HG03460 (cell line): ENCODE data around the gene LOXL3.
"Not testable (repeated sequence)": the region's sequence is repeated elsewhere in the genome, so short reads cannot be mapped to it uniquely, and the experiment has no call there.

Source experiments
- ATAC-seq: cut with Tn5 transposase; IDR thresholded peaks from one replicate; pipeline ENCODE4 v1.9.1; 2021; ENCODE audit not compliant: unreplicated experiment

LOXL3 gene

GRCh38 chr2:74575320-74575719 is 21.6 kb upstream of the LOXL3 start:
- no peak for ATAC-seq

GRCh38 chr2:74573747-74574562 is 20.2 kb upstream of the LOXL3 start:
- no peak for ATAC-seq

GRCh38 chr2:74572178-74572925 is 18.6 kb upstream of the LOXL3 start:
- no peak for ATAC-seq

GRCh38 chr2:74571058-74571457 is 17.3 kb upstream of the LOXL3 start:
- peak; percentile 73 for ATAC-seq

GRCh38 chr2:74569686-74570085 is 15.9 kb upstream of the LOXL3 start:
- no peak for ATAC-seq

GRCh38 chr2:74567881-74568280 is 14.1 kb upstream of the LOXL3 start:
- ATAC-seq, result no peak

- no peak for ATAC-seq
Observed at GRCh38 chr2:74566754-74567085, 13.0 kb upstream of the LOXL3 start.

GRCh38 chr2:74566076-74566753 is 12.5 kb upstream of the LOXL3 start:
- no peak for ATAC-seq

- ATAC-seq, result no peak
Observed at GRCh38 chr2:74564222-74564621, 10.5 kb upstream of the LOXL3 start.

- ATAC-seq, result no peak
Observed at GRCh38 chr2:74562126-74562775, 8.5 kb upstream of the LOXL3 start.

GRCh38 chr2:74561022-74561421 is 7.3 kb upstream of the LOXL3 start:
- not testable (repeated sequence) for ATAC-seq

- no peak for ATAC-seq
Observed at GRCh38 chr2:74560591-74560990, 6.8 kb upstream of the LOXL3 start.

- ATAC-seq, result no peak
Observed at GRCh38 chr2:74559912-74560311, 6.2 kb upstream of the LOXL3 start.

GRCh38 chr2:74558284-74559230 is 4.8 kb upstream of the LOXL3 start:
- ATAC-seq, result no peak

GRCh38 chr2:74556831-74557370 is 3.2 kb upstream of the LOXL3 start:
- ATAC-seq, result no peak

- no peak for ATAC-seq
Observed at GRCh38 chr2:74556159-74556558, 2.4 kb upstream of the LOXL3 start.

- ATAC-seq, result no peak
Observed at GRCh38 chr2:74555610-74556103, 1.9 kb upstream of the LOXL3 start.

GRCh38 chr2:74554820-74555531 is 1.2 kb upstream of the LOXL3 start:
- peak; percentile 50 for ATAC-seq
